HepG2 (cell line): Measurements from ENCODE around the gene NFILZ. TPM values are rescaled to one million over a fixed set of nuclear protein-coding genes. Genes with fewer than 3 reads are reported as not detected.

ENCODE experiments used
- CCDC6 ChIP-seq: sonication (generic); formaldehyde crosslinking; IDR thresholded peaks from 2 replicates; pipeline ENCODE4 v1.8.1; 2022; ENCODE audit warnings: mild to moderate bottlenecking, missing genetic modification reagents, moderate library complexity
- FOXJ3 ChIP-seq: sonication (generic); formaldehyde crosslinking; IDR thresholded peaks from 2 replicates; pipeline ENCODE4 v1.4.0; 2020; ENCODE audit warnings: missing genetic modification reagents, mild to moderate bottlenecking, borderline replicate concordance
- FOXK1 ChIP-seq: sonication (generic); formaldehyde crosslinking; IDR thresholded peaks from 2 replicates; pipeline ENCODE4 v1.4.0; 2020; ENCODE audit warnings: low read depth, missing genetic modification reagents, borderline replicate concordance
- GATAD2A ChIP-seq: IDR thresholded peaks from 2 replicates; pipeline ENCODE4 v1.6.1; 2016
- HHEX ChIP-seq: IDR thresholded peaks from 2 replicates; pipeline ENCODE4 v1.6.1; 2016; ENCODE audit warnings: control low read depth
- HIC2 ChIP-seq: sonication (generic); formaldehyde crosslinking; IDR thresholded peaks from 2 replicates; pipeline ENCODE4 v1.9.0; 2022; ENCODE audit warnings: low read depth, missing genetic modification reagents
- PAWR ChIP-seq: sonication (generic); formaldehyde crosslinking; IDR thresholded peaks from 2 replicates; pipeline ENCODE4 v1.4.0; 2020; ENCODE audit warnings: missing genetic modification reagents, mild to moderate bottlenecking, borderline replicate concordance
- PCBP2 ChIP-seq: fragments of 200-400 bp; formaldehyde crosslinking; optimal IDR thresholded peaks from 2 replicates; pipeline ENCODE3; 2018; ENCODE audit warnings: low read length, low read depth; ENCODE audit not compliant: poor library complexity, severe bottlenecking
- POLR2AphosphoS5 ChIP-seq: IDR thresholded peaks from 2 replicates; pipeline ENCODE4 v1.6.1; 2012; ENCODE audit warnings: low read depth, low read length
- SMARCC2 ChIP-seq: fragments of 450-650 bp; IDR thresholded peaks from 2 replicates; pipeline ENCODE4 v1.6.1; 2017; ENCODE audit warnings: antibody characterized with exemption, mild to moderate bottlenecking
- SSRP1 ChIP-seq: IDR thresholded peaks from 2 replicates; pipeline ENCODE4 v1.6.1; 2016; ENCODE audit warnings: control low read depth
- TFAP4 ChIP-seq: sonication (generic); IDR thresholded peaks from 2 replicates; pipeline ENCODE4 v1.6.1; 2016; ENCODE audit warnings: low read depth, borderline replicate concordance
- TFDP1 ChIP-seq: IDR thresholded peaks from 2 replicates; pipeline ENCODE4 v1.6.1; 2016; ENCODE audit warnings: missing compliant biosample characterization, missing genetic modification reagents, borderline replicate concordance
- TRIM24 ChIP-seq: sonication (generic); formaldehyde crosslinking; IDR thresholded peaks from 2 replicates; pipeline ENCODE4 v1.8.0; 2022; ENCODE audit warnings: mild to moderate bottlenecking, missing genetic modification reagents
- ZFP36L1 ChIP-seq: sonication (generic); formaldehyde crosslinking; IDR thresholded peaks from 2 replicates; pipeline ENCODE4 v1.8.0; 2022; ENCODE audit warnings: mild to moderate bottlenecking, missing genetic modification reagents, moderate library complexity
- ZNF33B ChIP-seq: sonication (generic); formaldehyde crosslinking; IDR thresholded peaks from 2 replicates; pipeline ENCODE4 v1.5.1; 2020; ENCODE audit warnings: mild to moderate bottlenecking, missing genetic modification reagents
- ZNF451 ChIP-seq: sonication (generic); formaldehyde crosslinking; IDR thresholded peaks from 2 replicates; pipeline ENCODE4 v1.5.0; 2020; ENCODE audit warnings: mild to moderate bottlenecking, missing genetic modification reagents
- ZNF549 ChIP-seq: sonication (generic); formaldehyde crosslinking; IDR thresholded peaks from 2 replicates; pipeline ENCODE4 v1.5.0; 2020; ENCODE audit warnings: missing genetic modification reagents
- ZNF552 ChIP-seq: sonication (generic); formaldehyde crosslinking; IDR thresholded peaks from 2 replicates; pipeline ENCODE4 v1.9.0; 2022; ENCODE audit warnings: missing genetic modification reagents, mild to moderate bottlenecking, borderline replicate concordance
- ZNF616 ChIP-seq: sonication (generic); formaldehyde crosslinking; IDR thresholded peaks from 2 replicates; pipeline ENCODE4 v1.5.0; 2020; ENCODE audit warnings: low read depth, mild to moderate bottlenecking, missing genetic modification reagents
- ZNF644 ChIP-seq: IDR thresholded peaks from 2 replicates; pipeline ENCODE4 v1.6.1; 2016; ENCODE audit warnings: low read depth
- ZNF704 ChIP-seq: sonication (generic); formaldehyde crosslinking; IDR thresholded peaks from 2 replicates; pipeline ENCODE4 v1.8.1; 2023; ENCODE audit warnings: mild to moderate bottlenecking, inconsistent platforms, moderate library complexity, missing genetic modification reagents, borderline replicate concordance
- polyA plus RNA-seq, 8 experiments: library from polyadenylated mRNA; depleted of rRNA in 3 of 8; stranded (reverse) in 7 of 8; unstranded in 1 of 8; fragments of >200 nt; fragmentation: Illumina TruSeq in 4 of 8; extraction: Trizol in 4 of 8; gene quantifications; 2 replicates each; pipeline versions ENCODE4 v1.2.1 to v1.2.3, GENCODE V29; 2011 to 2016; ENCODE audit warnings: low read depth in 4 of 8, missing spikeins in 1 of 8, mixed read lengths in 1 of 8; ENCODE audit not compliant: insufficient read depth in 1 of 8
- total RNA-seq, 5 experiments: library from RNA; depleted of rRNA; stranded (reverse); fragments of >200 nt; fragmentation: Illumina TruSeq; extraction: Trizol; gene quantifications; 2 replicates each; pipeline ENCODE4 v1.2.3, GENCODE V29; 2016; ENCODE audit warnings: low read depth in 1 of 5
- TF ChIP-seq, protein P1 (sequence below): sonication (generic); formaldehyde crosslinking; IDR thresholded peaks from 2 replicates; pipeline ENCODE4 v1.8.0; 2022; ENCODE audit warnings: missing genetic modification reagents, low read depth, mild to moderate bottlenecking, borderline replicate concordance
- TF ChIP-seq, protein P2 (sequence below): sonication (generic); formaldehyde crosslinking; IDR thresholded peaks from 2 replicates; pipeline ENCODE4 v1.4.0; 2020; ENCODE audit warnings: mild to moderate bottlenecking, missing genetic modification reagents

NFILZ gene
- total and polyA plus RNA-seq, 2 of the 13 experiments (the other 11 are each of a cell fraction or from before 2014, with no cell fraction given): not detected

GRCh38 chr19:8631425-8631819 lies 989 bp downstream of the NFILZ start (continued):
- 0 out of 2 replicates have a peak, but pooled peaks have one; percentile 29 for TF ChIP-seq TRIM24
- TF ChIP-seq FOXJ3: peak; percentile 69; the same call in 1 of the 2 replicates
- peak; percentile 39; the same call in 1 of the 2 replicates for TF ChIP-seq HIC2
- no peak for TF ChIP-seq POLR2AphosphoS5
- no peak for TF ChIP-seq ZNF549 (CRISPR knock-in tag)
- TF ChIP-seq GATAD2A (CRISPR knock-in tag): peak; percentile 94
- peak; percentile 25; the same call in 1 of the 2 replicates for TF ChIP-seq ZNF644 (CRISPR knock-in tag)
- peak; percentile 44; the same call in 1 of the 2 replicates for TF ChIP-seq HHEX (CRISPR knock-in tag)
- no peak for TF ChIP-seq PAWR (CRISPR knock-in tag)
- TF ChIP-seq FOXK1 (CRISPR knock-in tag): peak; percentile 85
- TF ChIP-seq, protein P1, sequence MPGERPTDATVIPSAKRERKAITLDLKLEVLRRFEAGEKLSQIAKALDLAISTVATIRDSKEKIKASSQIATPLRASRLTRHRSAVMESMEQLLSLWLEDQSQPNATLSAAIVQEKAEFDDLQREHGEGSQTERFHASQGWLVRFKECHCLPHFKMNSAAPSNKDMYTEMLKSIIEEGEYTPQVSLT (CRISPR knock-in tag): no peak
- TF ChIP-seq ZNF616: no peak
- TF ChIP-seq ZNF704: no peak
- no peak for TF ChIP-seq ZNF33B (CRISPR knock-in tag)
- TF ChIP-seq SSRP1 (CRISPR knock-in tag): no peak
- TF ChIP-seq, protein P2, sequence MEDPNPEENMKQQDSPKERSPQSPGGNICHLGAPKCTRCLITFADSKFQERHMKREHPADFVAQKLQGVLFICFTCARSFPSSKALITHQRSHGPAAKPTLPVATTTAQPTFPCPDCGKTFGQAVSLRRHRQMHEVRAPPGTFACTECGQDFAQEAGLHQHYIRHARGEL (CRISPR knock-in tag): no peak
- peak; percentile 75; the same call in 1 of the 2 replicates for TF ChIP-seq TFAP4
- TF ChIP-seq ZFP36L1 (CRISPR knock-in tag): peak; percentile 42; the same call in 1 of the 2 replicates
- no peak for TF ChIP-seq CCDC6
- TF ChIP-seq ZNF552 (CRISPR knock-in tag): peak; percentile 42; the same call in 1 of the 2 replicates
- no peak for TF ChIP-seq SMARCC2
- no peak for TF ChIP-seq TFDP1
- no peak for TF ChIP-seq PCBP2
- TF ChIP-seq ZNF451 (CRISPR knock-in tag): peak; percentile 57; the same call in 1 of the 2 replicates
